IMR-90 (cell line): ENCODE data around the gene LUC7L. TPM values are rescaled to one million over a fixed set of nuclear protein-coding genes. Genes with fewer than 3 reads are reported as not detected.

Experiments used
- ATAC-seq: fragments of 200-7000 bp; cut with Tn5 transposase; 2 replicates; pipeline ENCODE4 v1.9.1; 2020; ENCODE audit warnings: low read depth, mild to moderate bottlenecking, moderate library complexity
- BruUV-seq: library from RNA; stranded (reverse); fragments of 400-500 nt; replicated peaks from 2 replicates; lab custom pipeline; 2021; lab: Mats Ljungman, UMichigan
- CTCF ChIA-PET: fragments of 300-600 bp; formaldehyde crosslinking; extraction: SDS; loops from one replicate; lab custom pipeline; 2021; ENCODE audit warnings: antibody characterized with exemption; lab: Yijun Ruan, JAX
- POLR2A ChIA-PET: fragments of 300-600 bp; sonication (Branson Sonifier 250); formaldehyde crosslinking; loops from one replicate; lab custom pipeline; 2022; ENCODE audit warnings: antibody characterized with exemption; ENCODE audit not compliant: unreplicated experiment; lab: Charles Lee
- DNase-seq: peaks from one replicate; pipeline ENCODE4 v3.0.0; 2013
- H2AFZ ChIP-seq: replicated peaks from 2 replicates; pipeline ENCODE3; 2013; ENCODE audit warnings: low read length, mild to moderate bottlenecking; ENCODE audit not compliant: poor library complexity
- H2AK5ac ChIP-seq: 2 replicates; pipeline ENCODE4 v1.6.1; 2013; ENCODE audit warnings: low read depth, low read length, inconsistent platforms
- H2AK9ac ChIP-seq: replicated peaks from 2 replicates; pipeline ENCODE3; 2013; ENCODE audit warnings: mild to moderate bottlenecking, low read depth, low read length, moderate library complexity; ENCODE audit not compliant: poor library complexity
- H2BK120ac ChIP-seq: 2 replicates; pipeline ENCODE4 v1.6.1; 2013; ENCODE audit warnings: low read depth, low read length, inconsistent platforms
- H2BK15ac ChIP-seq: 3 replicates; pipeline ENCODE4 v1.6.1; 2013; ENCODE audit warnings: low read depth, low read length, inconsistent platforms
- H2BK20ac ChIP-seq: 2 replicates; pipeline ENCODE4 v1.6.1; 2013; ENCODE audit warnings: low read depth, mild to moderate bottlenecking, inconsistent platforms, low read length, moderate library complexity
- H2BK5ac ChIP-seq: 2 replicates; pipeline ENCODE4 v1.6.1; 2013; ENCODE audit warnings: mild to moderate bottlenecking, low read depth, low read length, inconsistent platforms; ENCODE audit not compliant: poor library complexity, severe bottlenecking
- H3K14ac ChIP-seq: replicated peaks from 2 replicates; pipeline ENCODE4 v1.6.1; 2013; ENCODE audit warnings: low read depth, low read length, inconsistent platforms
- H3K18ac ChIP-seq: 2 replicates; pipeline ENCODE4 v1.6.1; 2013; ENCODE audit warnings: low read depth, low read length, control low read depth
- H3K23ac ChIP-seq: 2 replicates; pipeline ENCODE4 v1.6.1; 2013; ENCODE audit warnings: low read depth, low read length, inconsistent platforms
- H3K27ac ChIP-seq: 2 replicates; pipeline ENCODE4 v1.5.1; 2013; ENCODE audit warnings: mild to moderate bottlenecking, control low read depth, low read length; ENCODE audit not compliant: insufficient read depth
- H3K27me3 ChIP-seq: 2 replicates; pipeline ENCODE4 v1.6.1; 2013; ENCODE audit warnings: low read length; ENCODE audit not compliant: control insufficient read depth, insufficient read depth
- H3K36me3 ChIP-seq: 2 replicates; pipeline ENCODE4 v1.6.1; 2013; ENCODE audit warnings: low read length, mixed read lengths; ENCODE audit not compliant: control insufficient read depth, insufficient read depth
- H3K4ac ChIP-seq: 2 replicates; pipeline ENCODE4 v1.6.1; 2013; ENCODE audit warnings: low read depth, low read length, inconsistent platforms
- H3K4me1 ChIP-seq: 2 replicates; pipeline ENCODE4 v1.6.1; 2013; ENCODE audit warnings: low read length, mixed read lengths; ENCODE audit not compliant: control insufficient read depth, insufficient read depth
- H3K4me2 ChIP-seq: 2 replicates; pipeline ENCODE4 v1.6.1; 2013; ENCODE audit warnings: low read depth, mild to moderate bottlenecking, control low read depth, low read length, moderate library complexity
- H3K4me3 ChIP-seq: 2 replicates; pipeline ENCODE4 v1.5.1; 2013; ENCODE audit warnings: low read depth, mild to moderate bottlenecking, control low read depth, low read length, moderate library complexity; ENCODE audit not compliant: insufficient read depth
- H3K56ac ChIP-seq: 2 replicates; pipeline ENCODE4 v1.6.1; 2013; ENCODE audit warnings: low read length, inconsistent platforms; ENCODE audit not compliant: insufficient read depth; ENCODE audit errors: extremely low read depth
- H3K79me1 ChIP-seq, 2 experiments: 2 replicates each; pipeline ENCODE4 v1.6.1; 2013; ENCODE audit warnings: low read length in 2 of 2, inconsistent platforms in 1 of 2, low read depth in 1 of 2
- H3K9ac ChIP-seq: 2 replicates; pipeline ENCODE4 v1.6.1; 2013; ENCODE audit warnings: low read depth, low read length, control low read depth
- H3K9me1 ChIP-seq: 2 replicates; pipeline ENCODE4 v1.6.1; 2013; ENCODE audit warnings: low read length, inconsistent platforms; ENCODE audit not compliant: insufficient read depth
- H3K9me3 ChIP-seq: 2 replicates; pipeline ENCODE4 v1.6.1; 2013; ENCODE audit warnings: low read length; ENCODE audit not compliant: control insufficient read depth, insufficient read depth
- H4K20me1 ChIP-seq: 2 replicates; pipeline ENCODE4 v1.6.1; 2013; ENCODE audit warnings: low read length, inconsistent platforms; ENCODE audit not compliant: insufficient read depth
- H4K5ac ChIP-seq: 2 replicates; pipeline ENCODE4 v1.6.1; 2013; ENCODE audit warnings: mild to moderate bottlenecking, low read depth, low read length, control low read depth
- H4K8ac ChIP-seq, 2 experiments: 2 replicates each; pipeline ENCODE4 v1.6.1; 2013; ENCODE audit warnings: low read depth in 2 of 2, low read length in 2 of 2, control low read depth in 1 of 2, inconsistent platforms in 1 of 2
- H4K91ac ChIP-seq: 2 replicates; pipeline ENCODE4 v1.6.1; 2013; ENCODE audit warnings: low read depth, low read length, inconsistent platforms; ENCODE audit not compliant: insufficient read depth
- BHLHE40 ChIP-seq: fragments of 150-350 bp; IDR thresholded peaks from 2 replicates; pipeline ENCODE4 v1.6.1; 2016; ENCODE audit warnings: mild to moderate bottlenecking, low read depth, low read length
- MAFK ChIP-seq: IDR thresholded peaks from 2 replicates; pipeline ENCODE4 v1.6.1; 2012; ENCODE audit warnings: low read depth, low read length, improper control_type of control experiment
- MAZ ChIP-seq: IDR thresholded peaks from 2 replicates; pipeline ENCODE4 v1.6.1; 2012; ENCODE audit warnings: low read depth, mild to moderate bottlenecking, low read length, improper control_type of control experiment, moderate library complexity, borderline replicate concordance
- MXI1 ChIP-seq: IDR thresholded peaks from 2 replicates; pipeline ENCODE4 v1.6.1; 2012; ENCODE audit warnings: low read depth, mild to moderate bottlenecking, low read length, moderate library complexity, borderline replicate concordance
- POLR2A ChIP-seq: IDR thresholded peaks from 2 replicates; pipeline ENCODE4 v1.6.1; 2012; ENCODE audit warnings: mild to moderate bottlenecking, low read depth, low read length
- RAD21 ChIP-seq: IDR thresholded peaks from 2 replicates; pipeline ENCODE4 v1.6.1; 2012; ENCODE audit warnings: low read length, improper control_type of control experiment
- RFX5 ChIP-seq: IDR thresholded peaks from 2 replicates; pipeline ENCODE4 v1.8.0; 2012; ENCODE audit warnings: low read depth, mild to moderate bottlenecking, low read length, moderate library complexity
- SMC3 ChIP-seq: fragments of 150-350 bp; IDR thresholded peaks from 2 replicates; pipeline ENCODE4 v1.6.1; 2016; ENCODE audit warnings: low read depth, mild to moderate bottlenecking, antibody characterized with exemption, low read length, moderate library complexity
- USF2 ChIP-seq: fragments of 150-350 bp; IDR thresholded peaks from 2 replicates; pipeline ENCODE4 v1.6.1; 2017; ENCODE audit warnings: mild to moderate bottlenecking, antibody characterized with exemption, low read length, low read depth
- WGBS, 2 experiments: methylation state at CpG; one replicate each; pipeline versions ENCODE4 v1.1.5 to v1.1.7; 2013; ENCODE audit warnings: missing lambda C conversion rate in 2 of 2; ENCODE audit not compliant: insufficient read length in 1 of 2; ENCODE audit errors: extremely low coverage in 2 of 2; 5-methylcytosine and 5-hydroxymethylcytosine counted together
- dilution Hi-C: fragments of 300-500 bp; cut with HindIII; formaldehyde crosslinking; loops from one replicate; pipeline ENCODE4 v1.14.3; 2018; ENCODE audit warnings: low sequenced_read_pairs; ENCODE audit not compliant: unreplicated experiment
- in situ Hi-C: fragments of 300-500 bp; cut with MboI; formaldehyde crosslinking; loops from 3 replicates; pipeline ENCODE4 v1.14.3; 2019; ENCODE audit warnings: low sequenced_read_pairs, inconsistent platforms, mixed read lengths
- intact Hi-C: fragments of 100-400 bp; cut with micrococcal nuclease; formaldehyde crosslinking; loops from 2 replicates; pipeline ENCODE4 v1.10.0; 2022
- polyA plus RNA-seq, 3 experiments: library from polyadenylated mRNA; depleted of rRNA; stranded (reverse); fragments of >200 nt; gene quantifications; 2 replicates each; pipeline ENCODE4 v1.2.3, GENCODE V29; 2012; ENCODE audit warnings: low replicate concordance in 1 of 3
- total RNA-seq: library from RNA; depleted of rRNA; stranded (reverse); fragments of >200 nt; gene quantifications from 2 replicates; pipeline ENCODE4 v1.2.3, GENCODE V29; 2012

Gene LUC7L
- total and polyA plus RNA-seq, 2 of the 4 experiments (the other 2 are of a cell fraction) = 21.5 to 55.6 TPM

GRCh38 chr16:264440-264951, 35.2 kb upstream of the LUC7L start (continued):
- TF ChIP-seq USF2 = no peak

GRCh38 chr16:263944-264343, 34.7 kb upstream of the LUC7L start:
- H3K4me3 ChIP-seq = no peak overlapping the region
- no peak overlapping the region for H2BK120ac ChIP-seq
- no peak overlapping the region for H3K18ac ChIP-seq
- no peak overlapping the region for H3K9ac ChIP-seq
- dilution Hi-C loops = no loop called here
- no peak for ATAC-seq
- no peaks in the 10 kb centered on the region for H3K27me3 ChIP-seq
- H2BK20ac ChIP-seq = no peak overlapping the region
- TF ChIP-seq POLR2A (no peak), SMC3 (no peak), RFX5 (no peak), MAZ (no peak), USF2 (no peak), RAD21 (no peak), MAFK (no peak), MXI1 (no peak), BHLHE40 (no peak)
- no peak overlapping the region for H2AK5ac ChIP-seq
- no peak overlapping the region for H3K27ac ChIP-seq
- in situ Hi-C loops = no loop called here
- H3K4me2 ChIP-seq = no peak overlapping the region
- peak overlapping the region; percentile 29 for H2AFZ ChIP-seq
- no peaks in the 10 kb centered on the region for H4K20me1 ChIP-seq
- H4K5ac ChIP-seq = no peak overlapping the region
- no peak overlapping the region for H3K56ac ChIP-seq
- peaks cover 38% of the 10 kb centered on the region for H3K36me3 ChIP-seq
- no peak overlapping the region for H4K8ac ChIP-seq
- peaks cover 3% of the 10 kb centered on the region for H3K9me1 ChIP-seq
- no peak overlapping the region for H2BK5ac ChIP-seq
- no peak overlapping the region for H2AK9ac ChIP-seq
- no peak overlapping the region for H3K14ac ChIP-seq
- H4K91ac ChIP-seq = no peak overlapping the region
- no peak overlapping the region for H3K23ac ChIP-seq
- no TSS peak for BruUV-seq
- 92% methylated on average over 16 of the region's 17 CpGs; no CpG with 5 or more reads in 1 of the 2 experiments for WGBS, 2 experiments
- intact Hi-C loops = no loop called here
- H3K79me1 ChIP-seq = no peaks in the 10 kb centered on the region
- DNase-seq = no peak
- ChIA-PET POLR2A (no interaction called here), CTCF (no interaction called here)
- no peaks in the 10 kb centered on the region for H3K4me1 ChIP-seq
- H3K9me3 ChIP-seq = no peaks in the 10 kb centered on the region
- H2BK15ac ChIP-seq = no peak overlapping the region
- no peak overlapping the region for H3K4ac ChIP-seq
